GM21528 (cell line): ENCODE results near the gene ERC1.
"Not testable (repeated sequence)": the region's sequence is repeated elsewhere in the genome, so short reads cannot be mapped to it uniquely, and the experiment has no call there.

Experiments
- ATAC-seq: cut with Tn5 transposase; IDR thresholded peaks from one replicate; pipeline ENCODE4 v1.9.1; 2021; ENCODE audit warnings: mild to moderate bottlenecking, moderate library complexity; ENCODE audit not compliant: unreplicated experiment, low FRiP score

Gene ERC1

DNA sequence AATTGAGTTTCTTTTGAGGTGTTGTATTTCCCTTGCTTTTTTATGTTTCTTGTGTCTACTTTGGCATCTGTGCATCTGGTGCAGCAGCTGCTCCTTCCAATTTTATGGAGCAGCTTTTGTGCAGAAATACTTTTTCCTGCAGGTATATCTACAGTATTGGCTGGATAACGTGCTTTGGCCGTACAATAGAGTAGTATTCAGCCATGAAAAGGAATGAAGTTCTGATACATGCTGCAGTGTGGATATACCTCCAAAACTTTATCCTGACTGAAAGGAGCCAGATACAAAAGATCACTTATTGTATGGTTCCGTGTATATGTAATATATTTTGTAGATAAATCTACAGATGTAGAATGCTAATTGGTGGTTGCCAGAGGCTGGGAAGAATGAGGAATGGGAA is 74.6 kb downstream of the ERC1 start:
- ATAC-seq = no peak

DNA sequence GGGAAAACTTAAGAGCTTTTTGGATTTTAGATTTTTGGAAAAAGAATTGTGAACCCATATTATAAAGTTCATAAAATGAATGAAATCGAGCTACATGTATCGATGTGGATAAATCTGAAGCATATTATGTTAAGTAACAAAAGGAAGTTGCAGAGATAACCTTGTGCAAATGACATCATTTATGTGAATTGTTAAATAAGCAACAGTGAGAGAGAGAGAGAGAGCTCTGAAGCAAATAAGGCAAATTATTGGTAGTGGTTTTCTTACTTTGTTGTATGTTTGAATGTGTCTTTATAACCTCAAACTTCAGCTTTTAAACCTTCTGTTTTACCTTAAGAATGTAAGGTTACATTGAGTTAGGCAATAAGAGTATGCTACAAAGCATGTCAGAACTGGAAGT is 78.8 kb downstream of the ERC1 start:
- ATAC-seq = no peak

DNA sequence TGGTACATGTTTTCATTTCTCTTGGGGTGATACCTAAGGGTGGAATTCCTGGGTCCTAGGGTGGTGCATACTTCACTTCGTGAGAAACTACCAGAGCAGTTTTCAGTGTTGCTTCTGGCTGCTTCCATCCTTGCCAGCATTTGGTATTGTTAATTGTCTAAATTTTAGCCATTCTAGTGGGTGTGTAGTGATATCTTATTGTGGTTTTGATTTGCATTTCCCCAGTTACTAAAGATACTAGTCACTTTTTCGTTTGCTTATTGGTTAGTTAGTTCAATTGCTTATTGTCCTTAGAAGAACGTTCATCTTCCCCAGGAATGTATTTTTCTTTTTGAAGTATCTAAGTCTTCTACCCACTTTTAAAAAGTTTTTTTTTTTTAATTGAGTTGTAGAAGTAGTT is 80.2 kb downstream of the ERC1 start:
- ATAC-seq = no peak

DNA sequence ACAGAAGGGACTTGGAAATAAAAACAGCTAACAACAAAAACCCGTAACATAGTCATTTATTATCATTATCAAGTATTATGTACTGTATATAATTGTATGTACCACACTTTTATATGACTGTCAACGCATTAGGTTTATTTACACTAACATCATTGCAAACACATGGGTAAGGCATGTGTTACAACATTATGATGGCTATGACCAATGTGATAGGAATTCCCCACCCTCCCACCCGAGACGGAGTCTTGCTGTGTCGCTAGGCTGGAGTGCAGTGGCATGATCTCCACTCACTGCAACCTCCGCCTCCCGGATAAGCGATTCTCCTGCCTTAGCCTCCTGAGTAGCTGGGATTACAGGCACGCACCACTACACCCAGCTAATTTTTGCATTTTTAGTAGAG is 82.6 kb downstream of the ERC1 start:
- no peak for ATAC-seq

DNA sequence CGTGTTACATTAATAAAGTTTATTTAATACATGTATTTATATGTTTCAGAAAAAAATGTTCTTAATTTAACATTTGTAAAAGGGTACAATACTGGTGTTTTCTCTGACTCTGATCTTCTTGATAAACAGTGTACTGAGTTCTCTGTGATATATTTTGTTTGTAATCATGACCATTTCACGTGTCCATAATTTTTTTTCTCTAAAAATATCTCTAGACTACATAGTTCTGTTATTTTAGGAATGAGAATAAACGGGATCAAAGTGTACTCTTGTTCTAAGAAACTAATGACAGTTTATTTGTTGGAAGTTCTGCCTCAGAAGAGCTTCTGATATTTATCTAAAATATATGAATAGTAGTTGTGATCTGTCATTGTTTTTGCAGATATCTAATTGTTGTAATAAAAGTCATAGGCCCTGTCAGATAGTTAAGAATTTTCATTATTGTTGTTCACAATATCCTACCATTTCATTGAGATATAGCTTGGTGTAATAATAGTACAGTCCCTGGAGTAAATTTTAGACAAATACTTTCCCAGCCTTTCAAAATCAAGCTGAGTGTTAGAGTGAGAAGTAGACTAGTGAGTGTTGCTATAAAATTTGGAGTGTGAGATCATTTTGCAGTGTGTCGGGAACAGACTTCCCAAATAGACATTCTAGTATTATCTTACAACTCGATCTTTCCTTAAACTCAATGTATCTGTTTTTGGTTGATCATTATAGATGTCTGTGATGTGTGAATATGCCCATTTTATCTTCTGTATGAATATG is 86.2 kb downstream of the ERC1 start:
- ATAC-seq = no peak

DNA sequence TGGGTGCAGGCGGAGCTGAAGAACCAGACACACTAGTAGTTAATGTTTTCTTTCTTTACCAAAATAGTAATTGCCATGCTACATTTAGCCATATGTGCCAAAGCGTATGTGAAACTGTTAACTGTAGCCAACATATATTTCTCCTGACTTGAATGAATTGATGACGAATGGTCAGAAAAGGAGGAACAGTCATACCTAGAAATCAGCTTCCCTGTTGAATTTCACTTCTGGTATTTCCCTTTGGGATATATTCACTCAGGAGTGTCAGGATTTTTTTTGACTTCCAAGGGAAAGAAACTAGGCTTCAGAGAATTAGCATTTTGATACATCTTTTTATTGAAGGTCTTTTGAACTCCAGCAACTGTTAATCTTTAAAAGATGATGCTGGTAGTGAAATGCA is 87.0 kb downstream of the ERC1 start:
- no peak for ATAC-seq

DNA sequence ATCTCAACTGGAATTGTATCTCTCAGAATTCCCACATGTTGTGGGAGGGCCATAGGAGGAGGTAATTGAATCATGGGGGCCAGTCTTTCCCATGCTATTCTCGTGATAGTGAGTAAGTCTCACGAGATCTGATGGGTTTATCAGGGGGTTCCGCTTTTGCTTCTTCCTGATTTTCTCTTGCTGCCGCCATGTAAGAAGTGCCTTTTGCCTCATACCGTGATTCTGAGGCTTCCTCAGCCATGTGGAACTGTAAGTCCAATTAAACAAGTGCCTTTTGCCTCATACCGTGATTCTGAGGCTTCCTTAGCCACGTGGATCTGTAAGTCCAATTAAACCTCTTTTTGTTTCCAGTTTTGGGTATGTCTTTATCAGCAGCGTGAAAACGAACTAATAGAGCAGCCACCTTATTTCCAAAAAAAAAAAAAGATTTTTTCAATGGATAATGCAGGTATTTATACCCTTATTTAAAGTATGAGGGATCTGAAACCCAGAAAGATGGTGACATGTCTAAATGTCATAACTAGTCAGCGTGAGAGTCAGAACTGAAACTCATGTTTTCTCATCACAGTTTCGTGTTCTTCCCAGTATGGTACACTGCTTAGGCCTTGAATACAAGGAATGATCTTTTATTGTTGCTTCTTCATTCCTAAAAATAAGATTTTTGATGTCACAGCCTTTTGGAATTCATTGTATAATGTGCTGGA is 89.6 kb downstream of the ERC1 start:
- ATAC-seq = no peak

DNA sequence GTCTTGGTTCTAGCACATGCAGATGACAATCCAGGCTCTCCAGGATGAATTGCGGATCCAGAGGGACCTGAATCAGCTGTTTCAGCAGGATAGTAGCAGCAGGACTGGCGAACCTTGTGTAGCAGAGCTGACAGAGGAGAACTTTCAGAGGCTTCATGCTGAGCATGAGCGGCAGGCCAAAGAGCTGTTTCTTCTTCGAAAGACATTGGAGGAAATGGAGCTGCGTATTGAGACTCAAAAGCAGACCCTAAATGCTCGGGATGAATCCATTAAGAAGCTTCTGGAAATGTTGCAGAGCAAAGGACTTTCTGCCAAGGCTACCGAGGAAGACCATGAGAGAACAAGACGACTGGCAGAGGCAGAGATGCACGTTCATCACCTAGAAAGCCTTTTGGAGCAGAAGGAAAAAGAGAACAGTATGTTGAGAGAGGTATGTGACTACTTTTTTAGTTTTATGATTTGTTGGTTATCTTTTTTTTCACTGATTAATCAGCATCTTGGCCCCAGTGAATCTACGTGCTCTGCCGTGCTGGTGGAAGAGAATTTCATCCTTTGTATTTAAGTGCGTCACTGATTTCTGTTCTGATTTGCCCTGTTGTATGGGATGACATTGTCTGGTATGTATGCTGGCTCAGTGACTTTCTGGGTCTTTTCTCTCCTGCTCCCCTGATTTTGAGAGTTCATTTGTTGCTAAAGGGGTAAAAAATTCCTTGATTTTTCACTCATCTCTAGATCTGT is 92.3 kb downstream of the ERC1 start:
- ATAC-seq = no peak

DNA sequence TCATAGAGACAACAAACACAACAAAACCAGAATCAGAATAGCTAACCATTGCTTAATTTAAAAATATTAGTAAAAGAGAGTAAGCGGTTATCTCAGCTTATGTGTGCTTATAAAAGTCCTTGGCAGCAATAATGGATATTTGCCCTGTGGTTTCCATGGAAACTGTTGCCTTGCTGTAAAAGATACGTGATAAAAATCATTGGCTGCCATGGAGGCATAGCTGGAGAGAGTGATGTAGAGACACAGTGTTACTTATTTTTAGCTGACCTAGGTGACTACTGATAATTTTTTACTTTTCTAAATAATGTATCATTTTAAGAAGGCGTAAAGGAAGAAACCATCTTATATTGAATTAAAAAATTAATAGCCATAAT is 92.9 kb downstream of the ERC1 start:
- no peak for ATAC-seq

DNA sequence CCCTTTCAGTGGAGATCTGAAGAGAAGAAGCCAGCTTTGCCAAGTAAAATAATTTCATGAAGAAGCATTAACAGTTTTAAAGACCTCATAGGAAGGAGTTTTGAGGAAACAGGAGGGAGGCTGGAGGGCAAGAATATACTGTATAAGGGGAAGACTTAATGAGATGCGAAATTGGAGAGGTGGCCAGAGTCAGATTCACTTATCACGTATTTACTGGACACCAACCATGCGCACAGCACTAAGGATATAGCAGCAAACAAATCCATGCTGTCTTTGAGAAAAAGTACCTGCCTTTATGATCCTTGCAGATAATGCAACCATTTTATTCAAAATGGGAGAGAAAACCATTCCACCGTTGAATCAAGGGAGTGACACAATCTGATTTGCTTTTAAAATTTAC is 100.3 kb downstream of the ERC1 start:
- ATAC-seq = no peak

DNA sequence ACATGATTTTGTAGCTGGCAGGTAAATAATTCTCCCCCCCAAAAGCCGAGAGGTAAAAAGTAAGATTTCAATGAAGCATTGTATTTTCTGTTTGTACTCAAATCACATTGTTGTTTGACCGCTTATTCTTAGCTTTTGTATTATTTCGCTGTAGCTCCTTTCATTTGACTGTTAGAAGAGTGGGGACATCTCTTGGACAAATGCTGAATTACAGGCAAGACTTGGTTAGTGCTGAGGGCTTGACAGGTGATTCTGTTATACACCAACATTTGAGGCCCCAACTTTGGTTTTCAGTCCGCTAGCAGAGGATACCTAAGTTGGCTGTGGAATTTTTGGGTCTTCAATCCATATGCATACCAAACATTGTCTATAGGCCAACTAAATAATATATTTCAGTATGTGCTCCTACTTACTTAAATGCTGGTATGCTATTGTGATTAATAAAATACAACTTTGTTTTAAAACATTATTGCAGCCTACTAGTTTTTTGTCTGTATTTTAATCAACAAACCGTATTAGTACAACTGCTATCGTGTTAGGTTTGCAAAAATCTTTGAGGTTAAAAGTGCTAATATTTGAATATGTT is 102.2 kb downstream of the ERC1 start:
- no peak for ATAC-seq

DNA sequence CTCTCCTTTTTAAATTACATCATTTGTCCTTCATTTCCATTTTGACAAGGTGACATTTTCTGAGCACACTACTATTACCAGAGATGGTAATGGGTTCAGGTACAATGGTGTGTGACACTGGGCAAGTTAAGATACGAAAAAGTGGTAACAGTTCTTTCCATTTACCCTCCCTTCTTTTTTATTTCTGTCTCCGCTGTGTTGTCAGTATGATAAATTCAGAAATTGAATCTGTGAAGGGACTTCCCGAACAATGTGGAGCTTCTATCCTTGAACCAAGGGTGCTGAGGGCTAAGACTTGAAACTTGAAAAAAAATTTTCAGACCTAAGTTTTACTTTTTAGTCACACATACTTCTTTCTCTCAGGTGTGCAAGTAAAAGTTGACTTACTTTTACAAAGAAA is 103.7 kb downstream of the ERC1 start:
- no peak for ATAC-seq

DNA sequence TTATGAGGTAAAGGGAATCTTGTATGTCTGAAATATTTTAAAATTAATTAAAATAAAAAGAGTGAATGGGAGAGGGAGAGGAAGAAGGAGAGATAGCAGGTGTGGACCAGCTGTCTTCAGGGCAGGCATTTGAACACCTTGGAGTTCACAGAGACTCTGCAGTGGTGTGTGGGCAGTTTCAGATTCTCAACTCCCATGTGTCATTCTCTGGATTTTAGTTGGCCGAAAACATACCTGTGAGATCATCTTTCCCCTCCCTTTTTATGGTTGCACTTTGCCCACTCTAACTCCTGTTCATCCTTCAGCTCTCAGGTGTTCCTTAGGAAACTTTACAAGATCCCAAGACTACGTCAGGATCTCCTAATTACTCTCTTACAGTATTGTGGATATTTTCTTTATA is 108.1 kb downstream of the ERC1 start:
- no peak for ATAC-seq

DNA sequence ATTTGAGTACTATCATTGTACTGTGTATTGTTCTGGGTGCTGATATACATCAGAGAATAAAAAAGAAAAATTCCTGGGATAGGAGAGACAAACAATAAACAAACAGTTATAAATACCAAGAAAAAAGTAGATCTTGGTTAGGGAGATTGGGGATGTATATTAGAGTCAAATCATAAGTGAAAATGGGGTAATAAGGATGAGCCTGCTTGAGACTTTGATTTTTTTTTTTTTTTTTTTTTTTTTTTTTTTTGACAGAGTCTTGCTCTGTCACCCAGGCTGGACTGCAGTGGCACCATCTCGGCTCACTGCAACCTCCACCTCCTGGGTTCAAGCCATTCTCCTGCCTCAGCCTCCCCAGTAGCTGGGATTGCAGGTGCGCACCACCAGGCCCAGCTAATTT is 108.6 kb downstream of the ERC1 start:
- ATAC-seq = not testable (repeated sequence)

DNA sequence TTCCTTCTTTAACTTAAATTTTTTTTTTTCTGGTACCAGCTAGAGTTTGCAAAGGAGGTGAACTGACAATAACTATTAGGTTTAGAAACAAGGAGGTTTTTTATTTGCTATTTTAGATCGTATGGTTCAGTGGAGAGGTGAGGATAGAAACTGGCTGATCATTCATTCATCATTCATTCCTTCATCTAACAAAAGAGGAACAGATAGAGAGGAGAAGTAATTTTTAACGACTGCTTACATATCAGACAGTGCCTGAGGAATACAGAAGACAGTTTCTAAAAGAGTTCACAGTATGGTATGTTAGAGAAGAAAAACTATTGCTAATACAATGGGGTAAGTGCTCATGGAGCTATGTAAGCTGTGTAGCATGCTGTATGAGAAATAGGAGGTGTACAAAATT is 111.1 kb downstream of the ERC1 start:
- ATAC-seq = no peak

DNA sequence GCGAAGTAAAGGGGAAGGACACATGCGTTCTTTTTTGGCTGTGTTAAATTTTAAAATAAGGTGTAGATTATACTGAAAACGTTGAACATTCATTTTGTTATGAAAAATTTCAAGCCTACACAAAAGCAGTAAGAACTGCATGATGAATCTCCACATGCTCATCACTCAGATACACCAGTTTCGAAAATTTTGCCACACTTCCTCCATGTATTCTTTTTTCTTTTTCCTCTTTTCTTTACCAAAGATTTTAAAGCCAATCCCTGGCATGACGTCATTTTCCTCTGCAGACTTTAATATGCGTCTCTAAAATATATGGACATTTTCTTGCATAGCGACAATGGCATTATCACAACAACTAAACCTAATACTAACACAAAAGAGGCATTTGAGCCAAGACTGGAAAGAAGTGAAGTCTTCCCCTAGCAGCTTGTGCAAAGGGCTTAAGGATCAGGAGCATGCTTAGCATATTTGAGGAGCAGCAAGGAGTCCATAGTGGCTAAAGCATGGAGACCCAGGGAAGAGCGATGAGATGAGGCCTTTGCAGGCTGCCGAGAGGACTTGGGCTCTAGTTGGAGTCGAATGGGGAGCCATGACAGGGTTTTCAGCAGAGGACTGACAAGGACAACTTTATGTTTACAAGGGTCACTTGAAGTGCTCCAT is 111.9 kb downstream of the ERC1 start:
- ATAC-seq = no peak

DNA sequence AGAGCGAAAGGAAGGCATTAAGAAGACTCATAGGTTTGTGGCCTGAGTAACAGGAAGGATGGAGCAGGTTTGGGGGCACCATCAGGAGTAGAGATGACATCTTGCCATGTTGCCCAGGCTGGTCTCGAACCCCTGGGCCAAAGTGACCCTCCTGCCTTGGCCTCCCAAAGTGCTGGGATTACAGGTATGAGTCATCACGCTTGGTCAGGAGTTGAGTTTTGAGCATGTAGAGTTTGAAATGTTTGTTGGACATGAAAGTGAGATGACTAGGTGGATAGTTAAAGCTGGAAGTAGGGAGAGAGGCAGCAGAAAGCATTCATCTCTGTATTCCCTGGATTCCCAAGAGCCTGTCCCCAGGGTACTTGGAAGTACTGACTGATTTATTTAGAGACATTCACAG is 112.6 kb downstream of the ERC1 start:
- no peak for ATAC-seq

DNA sequence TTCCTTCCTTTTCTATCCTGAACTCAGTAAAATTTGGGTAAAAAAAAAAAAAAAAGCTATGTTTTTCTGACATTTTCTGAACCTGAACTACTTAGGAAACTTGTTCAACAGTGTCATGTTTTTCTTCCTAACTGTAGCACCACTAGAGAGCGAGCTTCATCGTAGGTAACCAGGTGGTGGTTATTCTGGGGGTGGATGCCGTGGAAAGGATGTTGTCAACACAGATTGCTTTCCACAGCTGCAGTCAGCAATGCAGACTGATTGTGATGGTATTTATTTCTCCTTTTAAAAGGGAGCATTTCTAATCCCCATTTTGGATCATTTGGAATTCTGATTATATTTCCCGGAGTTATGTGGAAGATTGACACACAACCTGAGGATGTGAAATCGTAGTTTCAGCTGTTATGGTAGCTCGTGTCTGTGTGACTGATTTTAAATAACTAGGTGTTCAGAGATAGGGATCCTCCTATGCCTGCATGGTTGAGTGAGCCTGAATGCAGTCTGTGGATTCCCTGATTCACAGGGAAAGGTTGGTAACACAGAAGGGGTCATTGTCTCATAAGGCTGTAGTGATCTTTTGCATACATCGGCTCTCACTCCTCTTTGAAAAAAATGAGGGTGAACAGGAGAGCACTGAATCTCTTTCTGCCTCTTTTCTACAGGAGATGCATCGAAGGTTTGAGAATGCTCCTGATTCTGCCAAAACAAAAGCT is 113.2 kb downstream of the ERC1 start:
- no peak for ATAC-seq

DNA sequence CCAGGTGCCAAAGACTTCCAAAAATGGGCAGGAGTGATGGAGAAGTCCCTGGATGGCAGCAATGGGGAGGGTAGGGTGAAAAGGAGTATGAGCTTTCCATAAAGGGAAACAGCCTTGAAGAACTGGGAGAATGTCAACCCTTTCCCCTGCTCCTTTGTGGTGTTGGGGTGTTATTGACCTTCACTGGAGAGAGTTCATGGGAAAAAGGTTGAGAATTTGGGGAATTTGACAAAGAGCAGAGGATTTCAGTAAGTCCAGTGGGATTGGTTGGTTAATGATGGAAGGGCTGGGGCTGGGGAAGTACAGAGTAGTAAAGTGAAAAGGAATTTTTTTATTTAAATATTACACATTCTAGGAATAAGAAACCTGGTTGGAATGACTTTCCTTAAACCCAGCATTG is 116.6 kb downstream of the ERC1 start:
- ATAC-seq = no peak

DNA sequence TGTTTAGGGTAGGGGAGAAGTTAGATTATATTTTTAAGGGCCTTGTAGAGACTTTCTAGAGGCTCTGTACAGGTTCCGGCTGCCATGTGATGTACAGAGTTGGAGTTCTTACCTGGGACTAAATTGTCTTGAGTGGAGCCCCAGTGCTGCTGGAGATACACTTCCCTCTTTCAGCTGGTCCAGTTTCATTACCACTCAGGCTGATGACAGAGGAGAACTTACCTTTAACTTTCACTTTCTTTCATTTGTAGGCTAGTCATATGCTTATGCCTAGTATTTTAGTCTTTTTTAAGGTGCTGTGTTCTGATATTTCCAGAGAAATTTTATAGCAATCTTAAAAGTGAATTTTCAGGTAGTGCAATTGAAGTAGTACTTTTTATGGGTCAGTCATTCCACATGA is 117.3 kb downstream of the ERC1 start:
- peak; percentile 74 for ATAC-seq
